Mammary epithelial cell (primary cell): ENCODE results near the gene AQP9.

Experiments used
- CTCF ChIP-seq, 2 donors: IDR thresholded peaks in 1 of 2; conservative IDR thresholded peaks in 1 of 2; 2 replicates each; pipeline ENCODE4 v1.5.1; 2011 to 2012; ENCODE audit warnings: inconsistent platforms in 2 of 2, low read length in 2 of 2, mild to moderate bottlenecking in 2 of 2, control low read depth in 1 of 2, low read depth in 1 of 2; ENCODE audit not compliant: insufficient read depth in 1 of 2; ENCODE audit errors: extremely low read depth in 1 of 2
- EZH2 ChIP-seq: IDR thresholded peaks from 2 replicates; pipeline ENCODE4 v1.6.1; 2012; ENCODE audit warnings: low read length, inconsistent platforms, borderline replicate concordance

- TF ChIP-seq EZH2 (no peak), CTCF (conservative IDR thresholded peaks at IDR 0.05 in 1 of 2, IDR thresholded peaks at IDR 0.05 in 1 of 2; ENCODE audit: extremely low read depth in 1 of 2, insufficient read depth in 1 of 2, low read depth in 1 of 2, low read length in 2 of 2) (peak; percentile 35 to 56)
Measured at GRCh38 chr15:58185439-58185838, 47.3 kb downstream of the AQP9 start.
